Cardiac fibroblast (primary cell): ENCODE measurements around the gene PRRG3.

Source experiments
- DNase-seq, 2 donors: peaks; one replicate each; pipeline versions ENCODE4 v3.0.0 to v3.0.0-alpha.2; 2010; ENCODE audit warnings: low read depth in 2 of 2
- H3K4me3 ChIP-seq, 2 donors: replicated peaks in 1 of 2; 1 replicate in 1 of 2; 2 replicates in 1 of 2; pipeline ENCODE4 v1.5.1; 2011; ENCODE audit warnings: low read depth in 2 of 2, low read length in 2 of 2, mild to moderate bottlenecking in 2 of 2, moderate library complexity in 1 of 2
- TF ChIP-seq, protein P1 (sequence below): IDR thresholded peaks from one replicate; pipeline ENCODE4 v1.5.1; 2011; ENCODE audit warnings: low read depth, mild to moderate bottlenecking, low read length, inconsistent platforms

PRRG3 gene

DNA sequence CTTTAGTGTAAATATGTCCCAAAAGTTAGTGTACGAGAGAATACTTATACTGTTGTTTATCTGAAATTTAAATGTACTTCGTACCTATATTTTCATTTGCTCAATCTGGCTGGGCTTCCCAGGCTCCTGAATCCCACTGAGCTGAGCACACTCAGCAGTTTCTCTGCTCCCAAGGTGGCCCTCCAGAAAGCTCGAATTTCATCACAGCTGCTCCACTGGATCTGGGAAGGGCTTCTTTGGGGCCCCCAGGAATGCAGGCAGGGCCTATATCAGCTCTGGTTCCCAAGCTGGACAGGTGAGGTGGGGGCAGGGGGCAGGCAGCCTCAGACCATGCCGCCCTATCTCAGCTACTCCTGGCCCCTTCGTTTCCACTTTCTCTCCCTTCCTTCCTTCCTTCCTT lies 19.1 kb downstream of the PRRG3 start:
- DNase-seq = no peak
- TF ChIP-seq, protein P1, sequence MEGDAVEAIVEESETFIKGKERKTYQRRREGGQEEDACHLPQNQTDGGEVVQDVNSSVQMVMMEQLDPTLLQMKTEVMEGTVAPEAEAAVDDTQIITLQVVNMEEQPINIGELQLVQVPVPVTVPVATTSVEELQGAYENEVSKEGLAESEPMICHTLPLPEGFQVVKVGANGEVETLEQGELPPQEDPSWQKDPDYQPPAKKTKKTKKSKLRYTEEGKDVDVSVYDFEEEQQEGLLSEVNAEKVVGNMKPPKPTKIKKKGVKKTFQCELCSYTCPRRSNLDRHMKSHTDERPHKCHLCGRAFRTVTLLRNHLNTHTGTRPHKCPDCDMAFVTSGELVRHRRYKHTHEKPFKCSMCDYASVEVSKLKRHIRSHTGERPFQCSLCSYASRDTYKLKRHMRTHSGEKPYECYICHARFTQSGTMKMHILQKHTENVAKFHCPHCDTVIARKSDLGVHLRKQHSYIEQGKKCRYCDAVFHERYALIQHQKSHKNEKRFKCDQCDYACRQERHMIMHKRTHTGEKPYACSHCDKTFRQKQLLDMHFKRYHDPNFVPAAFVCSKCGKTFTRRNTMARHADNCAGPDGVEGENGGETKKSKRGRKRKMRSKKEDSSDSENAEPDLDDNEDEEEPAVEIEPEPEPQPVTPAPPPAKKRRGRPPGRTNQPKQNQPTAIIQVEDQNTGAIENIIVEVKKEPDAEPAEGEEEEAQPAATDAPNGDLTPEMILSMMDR = no peak
- H3K4me3 ChIP-seq = no peak overlapping the region

DNA sequence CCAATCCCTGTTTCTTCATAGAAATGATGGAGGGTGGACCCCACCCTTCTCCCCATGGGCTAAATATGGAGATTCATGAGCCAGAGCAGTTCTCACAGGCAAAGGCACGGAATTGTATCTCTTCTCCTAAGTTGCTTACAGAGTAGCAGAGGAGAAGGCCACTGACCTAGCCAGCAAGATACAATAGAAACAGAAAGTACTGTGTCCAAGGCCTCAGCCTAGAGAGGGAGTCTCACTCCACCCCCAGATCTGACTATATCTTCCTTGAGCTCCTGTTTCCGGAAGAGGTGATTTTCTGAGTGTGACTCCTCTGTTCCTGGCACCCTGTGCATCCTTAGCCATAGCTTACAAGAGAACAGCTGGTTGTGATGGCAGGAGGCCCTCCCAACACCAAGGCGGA lies 20.5 kb downstream of the PRRG3 start, which contains the start of gene FATE1:
Gene FATE1 (plus strand): TSS at position 284 of the 400 bp plus-strand sequence. CDS start 85 bp downstream, at position 369.
- H3K4me3 ChIP-seq = no peak within 1 kb of the TSS
- TF ChIP-seq, protein P1 = no peak
- no peak for DNase-seq

DNA sequence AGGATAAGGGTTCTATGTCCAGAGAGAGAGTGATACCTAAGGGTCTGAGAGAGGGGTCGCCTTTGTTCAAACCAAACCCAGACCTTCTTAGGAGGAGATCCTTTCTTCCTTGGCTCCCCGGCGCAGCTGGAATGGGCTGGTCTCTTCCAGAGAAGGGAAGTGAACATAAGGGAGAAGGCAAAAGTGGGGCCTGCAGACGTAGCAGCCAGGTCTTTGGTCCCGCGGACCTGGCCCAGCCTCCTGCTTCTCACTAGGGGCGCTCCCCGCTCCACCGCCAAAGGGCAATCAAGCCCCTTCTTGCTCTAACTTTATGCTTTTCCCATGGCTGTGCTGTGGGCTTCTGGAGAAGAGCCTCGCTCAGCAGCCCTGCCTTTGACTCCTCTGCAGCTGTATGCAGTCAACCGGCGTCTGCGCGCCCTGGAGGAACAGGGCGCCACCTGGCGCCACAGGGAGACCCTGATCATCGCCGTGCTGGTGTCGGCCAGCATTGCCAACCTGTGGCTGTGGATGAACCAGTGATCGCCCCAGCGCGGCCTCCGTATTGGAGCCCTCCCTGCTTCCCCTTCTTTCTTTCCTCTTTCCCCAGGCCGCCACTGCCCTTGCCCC lies 27.1 kb downstream of the PRRG3 start:
- TF ChIP-seq, protein P1 = no peak
- DNase-seq = peak in 1 of 2 donors; percentile 23
- H3K4me3 ChIP-seq = no peak overlapping the region

DNA sequence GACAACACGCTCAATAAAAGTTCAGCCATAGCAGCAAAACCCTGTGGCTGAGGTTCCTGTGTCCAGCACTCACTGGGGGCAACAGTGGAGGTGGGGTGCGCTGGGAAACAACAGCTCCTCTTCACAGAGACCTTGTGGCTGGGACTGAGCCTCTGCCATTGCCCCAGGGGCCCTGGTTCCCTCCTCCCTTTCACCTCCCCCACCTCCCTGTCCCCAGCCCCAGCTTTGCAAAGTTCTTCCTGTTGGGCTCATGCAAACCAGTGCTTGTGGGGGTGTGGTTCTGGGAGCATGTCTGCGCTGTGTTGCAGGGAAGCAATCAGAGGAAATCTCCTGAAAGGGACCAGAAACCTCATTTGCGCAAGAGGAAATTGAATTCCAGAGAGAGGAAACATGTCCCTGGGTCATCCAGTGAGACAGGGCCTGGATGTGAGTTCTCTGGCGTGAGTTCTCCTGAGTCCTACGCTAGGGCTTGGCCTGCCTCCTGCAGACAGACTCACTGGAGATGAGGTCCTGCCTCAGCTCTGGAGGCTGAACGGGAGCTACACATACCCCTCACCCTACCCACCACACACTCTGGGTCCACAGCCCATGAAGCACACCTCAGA lies 28.0 kb downstream of the PRRG3 start:
- no peak overlapping the region for H3K4me3 ChIP-seq
- TF ChIP-seq, protein P1 = no peak
- DNase-seq = no peak

DNA sequence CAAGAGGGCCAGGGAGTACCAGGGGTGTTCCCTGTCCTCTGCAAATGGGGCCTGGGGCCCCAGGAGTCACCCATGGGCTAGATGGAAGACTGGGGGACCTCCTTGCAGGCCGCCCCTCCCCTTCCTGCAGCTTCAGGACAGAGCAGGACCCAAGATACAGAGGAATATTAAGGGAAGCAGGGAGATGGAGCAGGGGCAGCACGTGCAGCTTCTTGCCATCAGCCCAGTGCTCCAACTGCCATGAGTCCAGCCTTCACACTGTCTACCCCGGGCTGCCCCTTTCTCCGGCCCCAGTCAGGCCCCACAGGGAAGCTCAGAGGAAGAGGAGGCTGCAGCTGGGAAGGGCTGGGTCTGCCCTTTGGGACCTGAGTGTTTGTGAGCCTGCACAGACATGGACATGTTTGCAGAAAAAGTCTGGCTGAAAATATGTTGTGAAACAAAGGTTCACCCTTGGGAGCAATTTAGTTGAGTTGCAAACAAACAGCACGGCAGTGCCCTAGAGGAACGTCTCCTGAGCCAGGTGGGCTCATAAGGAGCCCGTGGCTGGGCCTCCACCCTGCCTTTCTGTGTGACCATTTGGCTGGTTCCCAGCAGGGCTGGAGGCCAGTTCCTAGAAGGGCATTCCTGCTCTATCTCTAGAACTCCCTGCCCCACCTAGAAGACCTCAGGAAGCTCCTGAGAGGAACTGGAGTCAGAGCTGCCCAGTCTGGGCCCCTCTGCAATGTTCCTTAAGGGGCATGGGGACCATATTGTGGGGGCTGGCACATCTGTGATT lies 29.5 kb downstream of the PRRG3 start:
- no peak for DNase-seq
- TF ChIP-seq, protein P1 = no peak
- no peak overlapping the region for H3K4me3 ChIP-seq

DNA sequence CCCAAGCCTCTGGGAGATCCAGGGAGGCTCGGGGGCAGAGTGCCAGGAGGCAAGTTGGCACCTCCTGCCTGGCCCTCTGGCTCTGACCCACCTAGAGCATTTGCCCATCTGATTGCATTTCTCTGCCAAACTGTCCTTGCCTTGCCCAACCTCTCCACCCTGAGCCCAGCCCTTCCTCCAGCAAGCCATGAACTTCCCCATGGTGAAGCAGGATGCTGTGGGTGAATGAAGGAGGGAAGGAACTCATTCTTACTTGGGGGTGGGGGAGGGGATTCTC lies 30.0 kb downstream of the PRRG3 start:
- no peak for DNase-seq
- TF ChIP-seq, protein P1 = no peak
- H3K4me3 ChIP-seq = no peak overlapping the region
